HepG2 (cell line): Measurements from ENCODE around the gene TNFRSF18. TPM values are rescaled to one million over a fixed set of nuclear protein-coding genes. Genes with fewer than 3 reads are reported as not detected.

Experiments used
- EEA1 ChIP-seq: sonication (generic); formaldehyde crosslinking; IDR thresholded peaks from 2 replicates; pipeline ENCODE4 v1.5.1; 2020; ENCODE audit warnings: mild to moderate bottlenecking, missing genetic modification reagents, borderline replicate concordance
- ELF3 ChIP-seq: IDR thresholded peaks from 2 replicates; pipeline ENCODE4 v1.6.1; 2016; ENCODE audit warnings: missing genetic modification reagents, missing compliant biosample characterization
- ESRRA ChIP-seq: sonication (generic); formaldehyde crosslinking; IDR thresholded peaks from 2 replicates; pipeline ENCODE4 v1.5.1; 2020; ENCODE audit warnings: mild to moderate bottlenecking, low read depth, missing genetic modification reagents
- KDM2A ChIP-seq: sonication (generic); formaldehyde crosslinking; IDR thresholded peaks from 2 replicates; pipeline ENCODE4 v1.4.0; 2020; ENCODE audit warnings: low read depth, missing genetic modification reagents, borderline replicate concordance
- MZF1 ChIP-seq: sonication (generic); formaldehyde crosslinking; IDR thresholded peaks from 2 replicates; pipeline ENCODE4 v1.8.1; 2023; ENCODE audit warnings: mild to moderate bottlenecking, missing genetic modification reagents, borderline replicate concordance
- RBFOX2 ChIP-seq: fragments of 200-400 bp; formaldehyde crosslinking; IDR thresholded peaks from 2 replicates; pipeline ENCODE4 v1.6.1; 2017; ENCODE audit warnings: low read depth, mild to moderate bottlenecking, low read length
- RXRA ChIP-seq: sonication (generic); formaldehyde crosslinking; IDR thresholded peaks from 2 replicates; pipeline ENCODE4 v1.5.1; 2020; ENCODE audit warnings: missing genetic modification reagents
- SP4 ChIP-seq: sonication (generic); formaldehyde crosslinking; IDR thresholded peaks from 2 replicates; pipeline ENCODE4 v1.8.1; 2023; ENCODE audit warnings: mild to moderate bottlenecking, missing genetic modification reagents
- TGIF2 ChIP-seq: IDR thresholded peaks from 2 replicates; pipeline ENCODE4 v1.6.1; 2016; ENCODE audit warnings: control low read depth, missing compliant biosample characterization
- ZBTB20 ChIP-seq: sonication (generic); formaldehyde crosslinking; IDR thresholded peaks from 2 replicates; pipeline ENCODE4 v1.8.1; 2023; ENCODE audit warnings: missing genetic modification reagents, low read depth, mild to moderate bottlenecking, borderline replicate concordance
- ZKSCAN1 ChIP-seq: fragments of 150-350 bp; IDR thresholded peaks from 2 replicates; pipeline ENCODE4 v1.6.1; 2014; ENCODE audit warnings: low read length
- ZNF225 ChIP-seq: sonication (generic); formaldehyde crosslinking; IDR thresholded peaks from 2 replicates; pipeline ENCODE4 v1.4.0; 2020; ENCODE audit warnings: mild to moderate bottlenecking, missing genetic modification reagents
- ZNF510 ChIP-seq: sonication (generic); formaldehyde crosslinking; IDR thresholded peaks from 2 replicates; pipeline ENCODE4 v1.4.0; 2020; ENCODE audit warnings: low read depth, mild to moderate bottlenecking, missing genetic modification reagents
- ZNF777 ChIP-seq: sonication (generic); formaldehyde crosslinking; IDR thresholded peaks from 2 replicates; pipeline ENCODE4 v1.4.0; 2020; ENCODE audit warnings: missing genetic modification reagents
- ZNF83 ChIP-seq: sonication (generic); formaldehyde crosslinking; IDR thresholded peaks from 2 replicates; pipeline ENCODE4 v1.4.0; 2020; ENCODE audit warnings: missing genetic modification reagents, mild to moderate bottlenecking, borderline replicate concordance
- polyA plus RNA-seq, 8 experiments: library from polyadenylated mRNA; depleted of rRNA in 3 of 8; stranded (reverse) in 7 of 8; unstranded in 1 of 8; fragments of >200 nt; fragmentation: Illumina TruSeq in 4 of 8; extraction: Trizol in 4 of 8; gene quantifications; 2 replicates each; pipeline versions ENCODE4 v1.2.1 to v1.2.3, GENCODE V29; 2011 to 2016; ENCODE audit warnings: low read depth in 4 of 8, missing spikeins in 1 of 8, mixed read lengths in 1 of 8; ENCODE audit not compliant: insufficient read depth in 1 of 8
- total RNA-seq, 5 experiments: library from RNA; depleted of rRNA; stranded (reverse); fragments of >200 nt; fragmentation: Illumina TruSeq; extraction: Trizol; gene quantifications; 2 replicates each; pipeline ENCODE4 v1.2.3, GENCODE V29; 2016; ENCODE audit warnings: low read depth in 1 of 5
- TF ChIP-seq, protein P1 (sequence below): sonication (generic); formaldehyde crosslinking; IDR thresholded peaks from 2 replicates; pipeline ENCODE4 v1.8.1; 2023; ENCODE audit warnings: mild to moderate bottlenecking, missing genetic modification reagents
- TF ChIP-seq, protein P2 (sequence below): sonication (generic); formaldehyde crosslinking; IDR thresholded peaks from 2 replicates; pipeline ENCODE4 v1.9.0; 2022; ENCODE audit warnings: low read depth, missing genetic modification reagents
- TF ChIP-seq, protein P3 (sequence below): IDR thresholded peaks from 2 replicates; pipeline ENCODE4 v1.6.1; 2016; ENCODE audit warnings: missing genetic modification reagents, missing compliant biosample characterization

TNFRSF18 gene
- total and polyA plus RNA-seq, 2 of the 13 experiments (the other 11 are each of a cell fraction or from before 2014, with no cell fraction given), result not detected

DNA sequence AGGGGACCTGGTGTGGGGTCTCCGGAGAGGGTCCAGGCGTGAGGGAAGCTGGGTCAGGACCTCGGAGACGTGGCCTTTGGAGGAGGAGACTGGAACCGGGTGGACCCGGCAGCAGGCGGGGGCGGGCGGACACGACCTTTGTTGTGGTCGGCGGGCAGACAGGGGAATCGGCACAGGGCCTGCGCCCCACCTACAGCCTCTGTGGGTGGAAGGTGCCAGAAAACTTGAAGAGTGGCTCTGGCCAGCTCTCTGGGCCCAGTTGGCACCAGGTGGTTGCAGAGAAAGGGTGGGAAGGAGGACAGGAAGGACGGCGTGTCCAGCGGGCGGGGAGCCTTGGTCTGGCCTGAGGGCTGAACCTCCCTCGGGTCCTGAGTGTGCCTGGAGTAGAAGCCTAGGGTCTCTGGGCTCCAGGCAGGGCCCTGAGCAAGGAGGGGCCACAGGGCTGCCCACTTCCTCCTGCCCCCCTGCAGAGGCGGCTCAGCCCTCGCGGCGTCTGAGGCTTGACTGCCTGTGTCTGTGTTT lies 40.4 kb downstream of the TNFRSF18 start (continued):
- TF ChIP-seq EEA1 (no peak), ZNF83 (CRISPR knock-in tag) (peak; percentile 41; the same call in 1 of the 2 replicates), ELF3 (CRISPR knock-in tag) (0 out of 2 replicates have a peak, but pooled peaks have one; percentile 4), ZNF777 (CRISPR knock-in tag) (0 out of 2 replicates have a peak, but pooled peaks have one; percentile 12), ZNF510 (CRISPR knock-in tag) (no peak), RBFOX2 (peak; percentile 30; the same call in 1 of the 2 replicates), ESRRA (no peak), ZBTB20 (CRISPR knock-in tag) (0 out of 2 replicates have a peak, but pooled peaks have one; percentile 42), ZNF225 (0 out of 2 replicates have a peak, but pooled peaks have one; percentile 34), SP4 (CRISPR knock-in tag) (peak; percentile 30; the same call in 1 of the 2 replicates), ZKSCAN1 (no peak), RXRA (CRISPR knock-in tag) (0 out of 2 replicates have a peak, but pooled peaks have one; percentile 18), TGIF2 (CRISPR knock-in tag) (0 out of 2 replicates have a peak, but pooled peaks have one; percentile 33), KDM2A (CRISPR knock-in tag) (0 out of 2 replicates have a peak, but pooled peaks have one; percentile 25), MZF1 (0 out of 2 replicates have a peak, but pooled peaks have one; percentile 79)
- TF ChIP-seq, protein P1, sequence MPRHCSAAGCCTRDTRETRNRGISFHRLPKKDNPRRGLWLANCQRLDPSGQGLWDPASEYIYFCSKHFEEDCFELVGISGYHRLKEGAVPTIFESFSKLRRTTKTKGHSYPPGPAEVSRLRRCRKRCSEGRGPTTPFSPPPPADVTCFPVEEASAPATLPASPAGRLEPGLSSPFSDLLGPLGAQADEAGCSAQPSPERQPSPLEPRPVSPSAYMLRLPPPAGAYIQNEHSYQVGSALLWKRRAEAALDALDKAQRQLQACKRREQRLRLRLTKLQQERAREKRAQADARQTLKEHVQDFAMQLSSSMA (CRISPR knock-in tag), result 0 out of 2 replicates have a peak, but pooled peaks have one; percentile 47
- TF ChIP-seq, protein P2, sequence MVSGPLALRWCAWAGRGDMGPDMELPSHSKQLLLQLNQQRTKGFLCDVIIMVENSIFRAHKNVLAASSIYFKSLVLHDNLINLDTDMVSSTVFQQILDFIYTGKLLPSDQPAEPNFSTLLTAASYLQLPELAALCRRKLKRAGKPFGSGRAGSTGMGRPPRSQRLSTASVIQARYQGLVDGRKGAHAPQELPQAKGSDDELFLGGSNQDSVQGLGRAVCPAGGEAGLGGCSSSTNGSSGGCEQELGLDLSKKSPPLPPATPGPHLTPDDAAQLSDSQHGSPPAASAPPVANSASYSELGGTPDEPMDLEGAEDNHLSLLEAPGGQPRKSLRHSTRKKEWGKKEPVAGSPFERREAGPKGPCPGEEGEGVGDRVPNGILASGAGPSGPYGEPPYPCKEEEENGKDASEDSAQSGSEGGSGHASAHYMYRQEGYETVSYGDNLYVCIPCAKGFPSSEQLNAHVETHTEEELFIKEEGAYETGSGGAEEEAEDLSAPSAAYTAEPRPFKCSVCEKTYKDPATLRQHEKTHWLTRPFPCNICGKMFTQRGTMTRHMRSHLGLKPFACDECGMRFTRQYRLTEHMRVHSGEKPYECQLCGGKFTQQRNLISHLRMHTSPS (CRISPR knock-in tag), result peak; percentile 41; the same call in 1 of the 2 replicates
- TF ChIP-seq, protein P3, sequence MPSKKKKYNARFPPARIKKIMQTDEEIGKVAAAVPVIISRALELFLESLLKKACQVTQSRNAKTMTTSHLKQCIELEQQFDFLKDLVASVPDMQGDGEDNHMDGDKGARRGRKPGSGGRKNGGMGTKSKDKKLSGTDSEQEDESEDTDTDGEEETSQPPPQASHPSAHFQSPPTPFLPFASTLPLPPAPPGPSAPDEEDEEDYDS (CRISPR knock-in tag), result no peak
